22Rv1 (cell line): ENCODE measurements around the gene SLC4A11.

Experiments used
- ZFX ChIP-seq: fragments of 450-650 bp; IDR thresholded peaks from 2 replicates; pipeline ENCODE4 v1.6.1; 2017; ENCODE audit warnings: antibody characterized with exemption, borderline replicate concordance
- TF ChIP-seq, protein P1 (sequence below): fragments of 450-650 bp; IDR thresholded peaks from 2 replicates; pipeline ENCODE4 v1.5.1; 2017; ENCODE audit warnings: mild to moderate bottlenecking

DNA sequence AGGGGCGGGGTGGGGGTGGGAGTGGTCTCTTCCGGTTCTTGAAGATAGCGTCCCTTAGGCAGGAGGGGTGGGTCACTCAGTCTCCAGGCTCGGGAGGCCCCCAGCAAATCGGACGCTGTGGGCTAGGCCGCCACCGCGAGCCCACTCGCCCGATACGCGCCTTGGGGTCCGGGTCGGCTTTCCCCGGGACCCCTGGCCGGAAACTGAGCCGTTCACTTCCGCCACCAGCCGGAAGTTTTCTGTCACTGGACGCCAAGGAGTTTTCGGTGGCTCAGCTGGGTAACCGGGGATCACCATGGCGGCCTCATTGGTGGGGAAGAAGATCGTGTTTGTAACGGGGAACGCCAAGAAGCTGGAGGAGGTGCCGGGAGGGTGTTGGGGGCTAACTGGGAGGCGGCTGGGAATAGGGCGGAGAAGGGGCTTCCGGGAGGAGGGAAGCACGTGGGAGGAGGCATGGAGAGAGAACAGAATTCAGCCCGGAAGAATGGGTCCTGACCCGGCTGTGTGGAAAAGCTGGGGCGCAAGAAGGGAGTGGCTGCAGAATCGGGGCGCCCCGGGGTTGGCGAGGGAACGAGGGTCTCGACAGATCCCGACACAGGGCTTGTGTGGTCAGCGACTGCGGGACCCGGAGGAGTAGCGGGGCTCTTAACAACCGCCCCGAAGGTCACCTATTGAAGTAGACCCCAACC is 29.6 kb downstream of the SLC4A11 start, which contains the start of gene ITPA:
- TF ChIP-seq, protein P1, sequence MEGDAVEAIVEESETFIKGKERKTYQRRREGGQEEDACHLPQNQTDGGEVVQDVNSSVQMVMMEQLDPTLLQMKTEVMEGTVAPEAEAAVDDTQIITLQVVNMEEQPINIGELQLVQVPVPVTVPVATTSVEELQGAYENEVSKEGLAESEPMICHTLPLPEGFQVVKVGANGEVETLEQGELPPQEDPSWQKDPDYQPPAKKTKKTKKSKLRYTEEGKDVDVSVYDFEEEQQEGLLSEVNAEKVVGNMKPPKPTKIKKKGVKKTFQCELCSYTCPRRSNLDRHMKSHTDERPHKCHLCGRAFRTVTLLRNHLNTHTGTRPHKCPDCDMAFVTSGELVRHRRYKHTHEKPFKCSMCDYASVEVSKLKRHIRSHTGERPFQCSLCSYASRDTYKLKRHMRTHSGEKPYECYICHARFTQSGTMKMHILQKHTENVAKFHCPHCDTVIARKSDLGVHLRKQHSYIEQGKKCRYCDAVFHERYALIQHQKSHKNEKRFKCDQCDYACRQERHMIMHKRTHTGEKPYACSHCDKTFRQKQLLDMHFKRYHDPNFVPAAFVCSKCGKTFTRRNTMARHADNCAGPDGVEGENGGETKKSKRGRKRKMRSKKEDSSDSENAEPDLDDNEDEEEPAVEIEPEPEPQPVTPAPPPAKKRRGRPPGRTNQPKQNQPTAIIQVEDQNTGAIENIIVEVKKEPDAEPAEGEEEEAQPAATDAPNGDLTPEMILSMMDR: no peak
- TF ChIP-seq ZFX: no peak
